Esophagus squamous epithelium (tissue), 4 donors: ENCODE measurements around the gene WRAP53.

Source experiments
- POLR2A ChIP-seq, 4 donors: fragments of 450-650 bp; IDR thresholded peaks; one replicate each; pipeline ENCODE4 v1.6.1; 2017; ENCODE audit warnings: antibody characterized with exemption in 4 of 4, mild to moderate bottlenecking in 4 of 4, moderate library complexity in 3 of 4
- TF ChIP-seq, protein P1 (sequence below), 6 experiments: fragments of 450-650 bp in 4 of 6; fragments of 200-600 bp in 2 of 6; sonication (generic) in 2 of 6; IDR thresholded peaks; one replicate each; pipeline ENCODE4 v1.5.1; 2016 to 2019; ENCODE audit warnings: antibody characterized with exemption in 6 of 6, mild to moderate bottlenecking in 4 of 6, moderate library complexity in 4 of 6

DNA sequence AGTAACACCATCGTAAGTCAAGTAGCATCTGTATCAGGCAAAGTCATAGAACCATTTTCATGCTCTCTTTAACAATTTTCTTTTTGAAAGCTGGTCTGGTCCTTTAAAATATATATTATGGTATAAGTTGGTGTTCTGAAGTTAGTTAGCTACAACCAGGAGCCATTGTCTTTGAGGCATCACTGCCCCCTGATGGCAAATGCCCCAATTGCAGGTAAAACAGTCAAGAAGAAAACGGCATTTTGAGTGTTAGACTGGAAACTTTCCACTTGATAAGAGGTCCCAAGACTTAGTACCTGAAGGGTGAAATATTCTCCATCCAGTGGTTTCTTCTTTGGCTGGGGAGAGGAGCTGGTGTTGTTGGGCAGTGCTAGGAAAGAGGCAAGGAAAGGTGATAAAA, 15.0 kb upstream of the WRAP53 start:
- TF ChIP-seq, protein P1, sequence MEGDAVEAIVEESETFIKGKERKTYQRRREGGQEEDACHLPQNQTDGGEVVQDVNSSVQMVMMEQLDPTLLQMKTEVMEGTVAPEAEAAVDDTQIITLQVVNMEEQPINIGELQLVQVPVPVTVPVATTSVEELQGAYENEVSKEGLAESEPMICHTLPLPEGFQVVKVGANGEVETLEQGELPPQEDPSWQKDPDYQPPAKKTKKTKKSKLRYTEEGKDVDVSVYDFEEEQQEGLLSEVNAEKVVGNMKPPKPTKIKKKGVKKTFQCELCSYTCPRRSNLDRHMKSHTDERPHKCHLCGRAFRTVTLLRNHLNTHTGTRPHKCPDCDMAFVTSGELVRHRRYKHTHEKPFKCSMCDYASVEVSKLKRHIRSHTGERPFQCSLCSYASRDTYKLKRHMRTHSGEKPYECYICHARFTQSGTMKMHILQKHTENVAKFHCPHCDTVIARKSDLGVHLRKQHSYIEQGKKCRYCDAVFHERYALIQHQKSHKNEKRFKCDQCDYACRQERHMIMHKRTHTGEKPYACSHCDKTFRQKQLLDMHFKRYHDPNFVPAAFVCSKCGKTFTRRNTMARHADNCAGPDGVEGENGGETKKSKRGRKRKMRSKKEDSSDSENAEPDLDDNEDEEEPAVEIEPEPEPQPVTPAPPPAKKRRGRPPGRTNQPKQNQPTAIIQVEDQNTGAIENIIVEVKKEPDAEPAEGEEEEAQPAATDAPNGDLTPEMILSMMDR (IDR thresholded peaks at IDR 0.05): peak in 3 of 6 experiments; percentile 19 to 61 (median 26)
- no peak for TF ChIP-seq POLR2A (IDR thresholded peaks at IDR 0.05)
